Fibroblast of the aortic adventitia (primary cell): ENCODE data around the gene MOB3C. TPM values are rescaled to one million over a fixed set of nuclear protein-coding genes. Genes with fewer than 3 reads are reported as not detected.

ENCODE experiments used
- DNase-seq: peaks from one replicate; pipeline ENCODE4 v3.0.0-alpha.2; 2010; ENCODE audit warnings: low read depth
- H3K4me3 ChIP-seq: 2 replicates; pipeline ENCODE4 v1.5.1; 2011; ENCODE audit warnings: low read depth, mild to moderate bottlenecking, control low read depth, low read length, moderate library complexity
- CTCF ChIP-seq: IDR thresholded peaks from 2 replicates; pipeline ENCODE4 v1.5.1; 2011; ENCODE audit warnings: mild to moderate bottlenecking, low read length, control low read depth, inconsistent platforms; ENCODE audit not compliant: insufficient read depth
- total RNA-seq: library from RNA; depleted of rRNA; stranded (reverse); fragments of >200 nt; gene quantifications from 2 replicates; pipeline ENCODE4 v1.2.3, GENCODE V29; 2012; ENCODE audit warnings: low replicate concordance

The MOB3C gene
- total RNA-seq, 1 donor: 7.0 TPM

- no peak overlapping the region for H3K4me3 ChIP-seq
- TF ChIP-seq CTCF: no peak
- DNase-seq: no peak
Measured at GRCh38 chr1:46596036-46596435, 20.6 kb downstream of the MOB3C start.

GRCh38 chr1:46595127-46595526, 21.5 kb downstream of the MOB3C start:
- TF ChIP-seq CTCF: no peak
- peak; percentile 51 for DNase-seq
- no peak overlapping the region for H3K4me3 ChIP-seq

- H3K4me3 ChIP-seq: no peak overlapping the region
- no peak for TF ChIP-seq CTCF
- no peak for DNase-seq
Measured at GRCh38 chr1:46594063-46594462, 22.5 kb downstream of the MOB3C start.

- no peak for DNase-seq
- TF ChIP-seq CTCF: no peak
- no peak overlapping the region for H3K4me3 ChIP-seq
Measured at GRCh38 chr1:46592823-46593222, 23.8 kb downstream of the MOB3C start.

- no peak for TF ChIP-seq CTCF
- no peak overlapping the region for H3K4me3 ChIP-seq
- DNase-seq: no peak
Measured at GRCh38 chr1:46589529-46589928, 27.1 kb downstream of the MOB3C start.

GRCh38 chr1:46587069-46587468, 29.5 kb downstream of the MOB3C start:
- no peak overlapping the region for H3K4me3 ChIP-seq
- no peak for TF ChIP-seq CTCF
- no peak for DNase-seq

- no peak overlapping the region for H3K4me3 ChIP-seq
- no peak for TF ChIP-seq CTCF
- no peak for DNase-seq
Measured at GRCh38 chr1:46585312-46585938, 31.2 kb downstream of the MOB3C start.
